Heart right ventricle (tissue), 16 donors: Measurements from ENCODE around the gene MIDN. TPM values are rescaled to one million over a fixed set of nuclear protein-coding genes. Genes with fewer than 3 reads are reported as not detected.

Source experiments
- ATAC-seq, 8 donors: fragments of 200-7000 bp; cut with Tn5 transposase; one replicate each; pipeline ENCODE4 v1.9.1; 2020; ENCODE audit warnings: mild to moderate bottlenecking in 8 of 8, moderate library complexity in 8 of 8, moderate number of reproducible peaks in 1 of 8
- DNase-seq, 2 donors: peaks; one replicate each; pipeline ENCODE4 v3.0.0-alpha.2; 2020
- H3K27ac ChIP-seq, 10 donors: fragments of 200-600 bp; sonication (generic) in 2 of 10; one replicate each; pipeline versions ENCODE4 v1.5.0 to v1.8.0; 2020 to 2022; ENCODE audit warnings: mild to moderate bottlenecking in 3 of 10
- H3K27me3 ChIP-seq, 7 donors: fragments of 200-600 bp; one replicate each; pipeline ENCODE4 v1.8.0; 2021 to 2022; ENCODE audit warnings: mild to moderate bottlenecking in 2 of 7
- H3K36me3 ChIP-seq, 9 donors: fragments of 200-600 bp; sonication (generic) in 1 of 9; one replicate each; pipeline versions ENCODE4 v1.5.0 to v1.8.0; 2020 to 2022; ENCODE audit warnings: mild to moderate bottlenecking in 2 of 9
- H3K4me1 ChIP-seq, 9 donors: fragments of 200-600 bp; sonication (generic) in 1 of 9; one replicate each; pipeline versions ENCODE4 v1.5.0 to v1.8.0; 2020 to 2022; ENCODE audit warnings: mild to moderate bottlenecking in 4 of 9
- H3K4me3 ChIP-seq, 10 donors: fragments of 200-600 bp; sonication (generic) in 2 of 10; one replicate each; pipeline versions ENCODE4 v1.5.0 to v1.8.0; 2020 to 2022; ENCODE audit warnings: mild to moderate bottlenecking in 7 of 10, moderate library complexity in 2 of 10
- H3K9me3 ChIP-seq, 11 donors: fragments of 200-600 bp in 10 of 11; sonication (generic) in 2 of 11; one replicate each; pipeline versions ENCODE4 v1.5.0 to v1.8.0; 2013 to 2022; ENCODE audit warnings: mild to moderate bottlenecking in 2 of 11, control low read depth in 1 of 11, moderate library complexity in 1 of 11
- WGBS, 2 donors: extraction: QIAGEN DNeasy Blood & Tissue Kit; methylation state at CpG; one replicate each; pipeline ENCODE4 v1.1.7; 2013; ENCODE audit warnings: inconsistent platforms in 1 of 2; 5-methylcytosine and 5-hydroxymethylcytosine counted together
- intact Hi-C, 10 donors: fragments of 100-400 bp; cut with DNase I; formaldehyde crosslinking; loops; one replicate each; pipeline versions ENCODE4 v1.11.1 to v1.14.2; 2022
- polyA plus RNA-seq, 2 donors: library from polyadenylated mRNA; stranded (reverse); fragments of 200-250 nt; gene quantifications; one replicate each; pipeline ENCODE4 v1.2.3, GENCODE V29; 2013
- total RNA-seq, 10 donors: library from RNA; stranded (reverse); fragmentation: NEBNext Ultra II Directional in 3 of 10; extraction: Animal tissue kit (Norgen Biotek cat#: 25700) in 3 of 10; gene quantifications; one replicate each; pipeline versions ENCODE4 v1.2.1 to v1.2.4, GENCODE V29; 2021 to 2023
- TF ChIP-seq, protein P1 (sequence below), 9 donors: fragments of 200-600 bp; sonication (generic) in 2 of 9; IDR thresholded peaks; one replicate each; pipeline versions ENCODE4 v1.5.0 to v1.8.0; 2021 to 2022; ENCODE audit warnings: antibody characterized with exemption in 9 of 9, mild to moderate bottlenecking in 5 of 9, moderate library complexity in 1 of 9
- donor health status: Arrhythmogenic right ventricular cardiomyopathy.
- donor health status: ischemic (EF 13 %, LVEDD 7.1; RV severe dilation, severe dysfunction).
- donor health status: healthy with polysubstance abuse.
- donor health status: DM: no; HTN: yes; CAD: no.
- donor health status: DM: no; HTN: no; CAD: no.
- donor health status: ischemic (EF 25% LVEDD 6.9; RV normal size, moderate dysfunction).
- donor health status: ischemic (EF 25% LVEDD 5.7; RV mildly dilated, moderate dysfunction).
- donor health status: healthy.
- donor health status: DM: yes; HTN: yes; CAD: no.
- donor health status: Ischemic cardiomyopathy.
- donor health status: ischemic (EF 35%, LVEDD 5.7; RV mildly dilated, moderate dysfunction).
- donor health status: nonischemic (EF 11% LVEDD 7.7; RV severe dilation, severe dysfunction).
- donor health status: DM: yes; HTN: yes; CAD: no.
- donor health status: PGD.
- donor health status: ischemic (EF 29% LVEDD 5.4; RV normal size, mild dysfunction).
- donor health status: nonischemic (EF 23%, LVEDD 6.1; RV moderate dilation, normal function).

MIDN gene
- total and polyA plus RNA-seq, 12 donors = 22.7 to 236 (median 63.7) TPM

- Histone ChIP-seq H3K27ac (no peak overlapping the region), H3K4me1 (peaks cover under 1 to 14% (median 10%) of the 10 kb centered on the region in 9 donors), H3K27me3 (peaks cover 6 to 36% (median 34%) of the 10 kb centered on the region in 7 donors), H3K4me3 (no peak overlapping the region), H3K9me3 (no peaks in the 10 kb centered on the region), H3K36me3 (peaks cover 0 to 28% (median 8%) of the 10 kb centered on the region in 9 donors)
- DNase-seq (no peak), ATAC-seq (no peak)
- 66 to 69% methylated on average over 15 of the region's 15 CpGs for WGBS, 2 donors
- TF ChIP-seq, protein P1, sequence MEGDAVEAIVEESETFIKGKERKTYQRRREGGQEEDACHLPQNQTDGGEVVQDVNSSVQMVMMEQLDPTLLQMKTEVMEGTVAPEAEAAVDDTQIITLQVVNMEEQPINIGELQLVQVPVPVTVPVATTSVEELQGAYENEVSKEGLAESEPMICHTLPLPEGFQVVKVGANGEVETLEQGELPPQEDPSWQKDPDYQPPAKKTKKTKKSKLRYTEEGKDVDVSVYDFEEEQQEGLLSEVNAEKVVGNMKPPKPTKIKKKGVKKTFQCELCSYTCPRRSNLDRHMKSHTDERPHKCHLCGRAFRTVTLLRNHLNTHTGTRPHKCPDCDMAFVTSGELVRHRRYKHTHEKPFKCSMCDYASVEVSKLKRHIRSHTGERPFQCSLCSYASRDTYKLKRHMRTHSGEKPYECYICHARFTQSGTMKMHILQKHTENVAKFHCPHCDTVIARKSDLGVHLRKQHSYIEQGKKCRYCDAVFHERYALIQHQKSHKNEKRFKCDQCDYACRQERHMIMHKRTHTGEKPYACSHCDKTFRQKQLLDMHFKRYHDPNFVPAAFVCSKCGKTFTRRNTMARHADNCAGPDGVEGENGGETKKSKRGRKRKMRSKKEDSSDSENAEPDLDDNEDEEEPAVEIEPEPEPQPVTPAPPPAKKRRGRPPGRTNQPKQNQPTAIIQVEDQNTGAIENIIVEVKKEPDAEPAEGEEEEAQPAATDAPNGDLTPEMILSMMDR (IDR thresholded peaks at IDR 0.05) = no peak
- intact Hi-C loops = loop anchor here in 6 of 10 donors (5.0 to 10.0 kb wide), 5 partner anchors 73 to 116 kb away; a partner anchor contains a TSS
Observed at GRCh38 chr19:1281569-1282287, 33.3 kb downstream of the MIDN start.

DNA sequence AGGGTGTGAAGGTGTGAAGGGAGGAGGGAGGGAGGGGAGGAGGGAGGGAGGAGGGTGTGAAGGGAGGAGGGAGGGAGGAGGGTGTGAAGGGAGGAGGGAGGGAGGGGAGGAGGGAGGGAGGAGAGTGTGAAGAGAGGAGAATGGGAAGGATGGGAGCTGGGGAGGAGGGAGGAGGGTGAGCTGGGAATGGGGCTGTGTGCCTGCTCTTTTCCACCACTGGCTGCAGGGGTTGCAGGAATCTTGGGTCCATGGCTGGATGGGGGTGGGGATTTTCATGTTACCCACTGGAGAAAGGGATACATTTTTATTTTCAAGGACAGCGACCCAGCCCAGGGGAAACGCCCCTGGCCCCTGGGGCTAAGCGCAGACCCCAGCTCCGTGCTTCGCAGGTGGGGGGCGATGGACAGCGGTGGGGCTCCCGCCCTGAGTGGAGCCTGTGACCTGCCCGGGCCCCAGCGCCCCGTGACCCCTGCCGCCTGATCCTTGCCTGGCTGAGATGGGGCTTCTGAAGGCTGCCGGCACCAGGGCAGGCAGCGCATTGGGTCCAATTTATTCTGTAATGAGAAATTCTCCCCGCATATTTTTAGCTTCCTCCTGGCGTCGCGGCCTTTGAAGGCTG lies 34.3 kb downstream of the MIDN start:
- peaks cover 0 to 19% (median 9%) of the 10 kb centered on the region in 9 donors for H3K4me1 ChIP-seq
- intact Hi-C loops = loop anchor here in 6 of 10 donors (5.0 to 10.0 kb wide), 5 partner anchors 72 to 115 kb away; a partner anchor contains a TSS
- TF ChIP-seq, protein P1 (IDR thresholded peaks at IDR 0.05) = no peak
- peaks cover 0 to 20% (median 8%) of the 10 kb centered on the region in 9 donors for H3K36me3 ChIP-seq
- H3K27me3 ChIP-seq = peaks cover 15 to 46% (median 43%) of the 10 kb centered on the region in 7 donors
- H3K27ac ChIP-seq = no peak overlapping the region
- DNase-seq (no peak), ATAC-seq (no peak)
- no peaks in the 10 kb centered on the region for H3K9me3 ChIP-seq
- 79 to 84% methylated on average over 18 of the region's 18 CpGs for WGBS, 2 donors
- H3K4me3 ChIP-seq = no peak overlapping the region

DNA sequence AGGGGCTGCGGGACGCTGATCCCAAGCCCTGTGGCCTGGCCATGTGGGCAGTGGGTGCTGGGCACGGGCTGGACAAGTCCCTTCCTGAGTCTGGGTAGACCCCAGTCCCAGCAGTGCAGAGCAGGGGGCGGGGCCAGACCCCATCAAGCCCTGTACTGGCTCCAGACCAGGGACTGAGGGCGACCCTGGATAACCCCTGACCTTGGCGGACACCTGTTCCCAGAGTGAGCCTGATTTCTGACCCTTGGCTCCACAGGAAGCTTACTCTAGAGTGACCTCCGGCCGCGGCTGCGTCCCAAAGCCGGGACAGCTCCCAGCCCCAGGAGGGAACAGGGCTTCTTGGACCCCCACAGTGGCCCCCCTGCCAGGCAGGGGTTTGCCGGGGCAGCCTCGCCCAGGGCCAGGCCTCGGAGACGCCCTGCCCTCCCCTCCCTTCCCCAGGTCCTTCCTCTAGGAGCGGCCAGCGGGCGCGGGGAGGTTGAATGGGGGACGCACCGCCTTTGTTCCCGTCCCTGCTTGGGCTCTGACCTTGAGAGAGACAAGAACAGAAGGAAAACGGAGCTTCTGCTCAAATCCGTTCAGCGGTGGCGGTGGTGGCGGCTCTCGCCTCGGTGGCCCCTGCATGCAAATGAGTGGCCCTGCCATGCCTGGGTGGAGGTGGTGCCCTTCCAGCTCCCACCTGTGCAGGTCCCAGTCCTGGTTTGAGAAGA lies 35.0 kb downstream of the MIDN start:
- ATAC-seq = no peak
- no peak overlapping the region for H3K4me3 ChIP-seq
- WGBS, 2 donors = 56 to 58% methylated on average over 29 of the region's 29 CpGs
- no peak overlapping the region for H3K27ac ChIP-seq
- no peaks in the 10 kb centered on the region for H3K9me3 ChIP-seq
- H3K4me1 ChIP-seq = peaks cover 0 to 21% (median 9%) of the 10 kb centered on the region in 9 donors
- intact Hi-C loops = loop anchor here in 6 of 10 donors (5.0 to 10.0 kb wide), 5 partner anchors 71 to 114 kb away; a partner anchor contains a TSS
- peaks cover 0 to 16% (median 8%) of the 10 kb centered on the region in 9 donors for H3K36me3 ChIP-seq
- no peak for DNase-seq
- peaks cover 18 to 52% (median 50%) of the 10 kb centered on the region in 7 donors for H3K27me3 ChIP-seq
- TF ChIP-seq, protein P1 (IDR thresholded peaks at IDR 0.05) = no peak

DNA sequence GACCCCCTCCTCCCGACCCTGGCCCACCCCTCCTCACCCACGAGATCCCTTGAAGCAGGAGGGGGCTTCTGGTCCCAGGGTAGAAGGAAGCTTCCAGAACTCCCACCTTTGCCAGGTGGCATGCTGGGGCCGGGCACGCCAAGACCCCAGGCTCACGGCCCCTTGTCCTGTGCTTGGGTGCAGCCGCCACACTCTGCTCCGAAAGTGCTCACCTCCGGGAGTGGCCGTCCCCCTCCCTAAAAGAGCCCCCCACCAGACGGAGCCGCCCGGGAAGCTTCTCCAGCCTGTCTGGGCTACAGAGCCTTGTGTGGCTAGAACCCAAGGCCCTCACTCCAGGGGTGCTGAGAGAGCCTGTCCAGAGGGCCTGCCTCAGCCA lies 35.5 kb downstream of the MIDN start:
- ATAC-seq = no peak
- no peak overlapping the region for H3K27ac ChIP-seq
- H3K27me3 ChIP-seq = peaks cover 22 to 58% (median 55%) of the 10 kb centered on the region in 7 donors
- H3K4me3 ChIP-seq = no peak overlapping the region
- TF ChIP-seq, protein P1 (IDR thresholded peaks at IDR 0.05) = no peak
- no peak for DNase-seq
- no peaks in the 10 kb centered on the region for H3K9me3 ChIP-seq
- 80 to 85% methylated on average over 12 of the region's 12 CpGs for WGBS, 2 donors
- peaks cover 0 to 12% (median 5%) of the 10 kb centered on the region in 9 donors for H3K36me3 ChIP-seq
- peaks cover 0 to 21% (median 9%) of the 10 kb centered on the region in 9 donors for H3K4me1 ChIP-seq
- intact Hi-C loops = loop anchor here in 6 of 10 donors (5.0 to 10.0 kb wide), 5 partner anchors 71 to 113 kb away; a partner anchor contains a TSS
